Parathyroid adenoma (tissue), 2 donors: ENCODE measurements around the gene KPNB1.

ENCODE experiments used
- H2AFZ ChIP-seq: fragments of 300-600 bp; sonication (generic); one replicate; pipeline ENCODE4 v1.7.0; 2017; ENCODE audit warnings: antibody characterized with exemption, mild to moderate bottlenecking
- H3K27ac ChIP-seq: fragments of 300-600 bp; sonication (generic); one replicate; pipeline ENCODE4 v1.7.0; 2017
- H3K27me3 ChIP-seq: fragments of 300-600 bp; sonication (generic); one replicate; pipeline ENCODE4 v1.7.0; 2017; ENCODE audit warnings: low read length; ENCODE audit not compliant: control insufficient read depth, insufficient read depth
- H3K36me3 ChIP-seq: fragments of 300-600 bp; sonication (generic); one replicate; pipeline ENCODE4 v1.7.0; 2017; ENCODE audit warnings: low read length; ENCODE audit not compliant: control insufficient read depth, insufficient read depth
- H3K4me1 ChIP-seq: fragments of 300-600 bp; sonication (generic); one replicate; pipeline ENCODE4 v1.7.0; 2017; ENCODE audit warnings: control low read depth
- H3K4me2 ChIP-seq: fragments of 300-600 bp; sonication (generic); one replicate; pipeline ENCODE4 v1.7.0; 2017; ENCODE audit warnings: low read length
- H3K4me3 ChIP-seq: fragments of 300-600 bp; sonication (generic); one replicate; pipeline ENCODE4 v1.7.0; 2017; ENCODE audit warnings: low read depth, low read length
- H3K79me2 ChIP-seq: fragments of 300-600 bp; sonication (generic); one replicate; pipeline ENCODE4 v1.7.0; 2017; ENCODE audit warnings: control low read depth
- H3K9ac ChIP-seq: fragments of 300-600 bp; sonication (generic); one replicate; pipeline ENCODE4 v1.7.0; 2017; ENCODE audit warnings: mild to moderate bottlenecking
- H3K9me3 ChIP-seq: fragments of 300-600 bp; sonication (generic); one replicate; pipeline ENCODE4 v1.7.0; 2017; ENCODE audit warnings: low read length; ENCODE audit not compliant: control insufficient read depth
- TF ChIP-seq, protein P1 (sequence below): fragments of 300-600 bp; sonication (generic); IDR thresholded peaks from one replicate; pipeline ENCODE4 v1.7.0; 2017; ENCODE audit warnings: antibody characterized with exemption, mild to moderate bottlenecking
- donor health status: primary hyperparathyroidism.

The KPNB1 gene

GRCh38 chr17:47730681-47731080 lies 81.0 kb downstream of the KPNB1 start:
- Histone ChIP-seq H3K4me3 (no peak overlapping the region), H3K9ac (no peak overlapping the region), H3K27me3 (no peaks in the 10 kb centered on the region), H3K4me1 (no peaks in the 10 kb centered on the region), H3K79me2 (no peaks in the 10 kb centered on the region), H3K27ac (no peak overlapping the region), H3K4me2 (no peak overlapping the region), H3K36me3 (no peaks in the 10 kb centered on the region), H3K9me3 (no peaks in the 10 kb centered on the region), H2AFZ (no peak overlapping the region)
- TF ChIP-seq, protein P1, sequence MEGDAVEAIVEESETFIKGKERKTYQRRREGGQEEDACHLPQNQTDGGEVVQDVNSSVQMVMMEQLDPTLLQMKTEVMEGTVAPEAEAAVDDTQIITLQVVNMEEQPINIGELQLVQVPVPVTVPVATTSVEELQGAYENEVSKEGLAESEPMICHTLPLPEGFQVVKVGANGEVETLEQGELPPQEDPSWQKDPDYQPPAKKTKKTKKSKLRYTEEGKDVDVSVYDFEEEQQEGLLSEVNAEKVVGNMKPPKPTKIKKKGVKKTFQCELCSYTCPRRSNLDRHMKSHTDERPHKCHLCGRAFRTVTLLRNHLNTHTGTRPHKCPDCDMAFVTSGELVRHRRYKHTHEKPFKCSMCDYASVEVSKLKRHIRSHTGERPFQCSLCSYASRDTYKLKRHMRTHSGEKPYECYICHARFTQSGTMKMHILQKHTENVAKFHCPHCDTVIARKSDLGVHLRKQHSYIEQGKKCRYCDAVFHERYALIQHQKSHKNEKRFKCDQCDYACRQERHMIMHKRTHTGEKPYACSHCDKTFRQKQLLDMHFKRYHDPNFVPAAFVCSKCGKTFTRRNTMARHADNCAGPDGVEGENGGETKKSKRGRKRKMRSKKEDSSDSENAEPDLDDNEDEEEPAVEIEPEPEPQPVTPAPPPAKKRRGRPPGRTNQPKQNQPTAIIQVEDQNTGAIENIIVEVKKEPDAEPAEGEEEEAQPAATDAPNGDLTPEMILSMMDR = no peak

DNA sequence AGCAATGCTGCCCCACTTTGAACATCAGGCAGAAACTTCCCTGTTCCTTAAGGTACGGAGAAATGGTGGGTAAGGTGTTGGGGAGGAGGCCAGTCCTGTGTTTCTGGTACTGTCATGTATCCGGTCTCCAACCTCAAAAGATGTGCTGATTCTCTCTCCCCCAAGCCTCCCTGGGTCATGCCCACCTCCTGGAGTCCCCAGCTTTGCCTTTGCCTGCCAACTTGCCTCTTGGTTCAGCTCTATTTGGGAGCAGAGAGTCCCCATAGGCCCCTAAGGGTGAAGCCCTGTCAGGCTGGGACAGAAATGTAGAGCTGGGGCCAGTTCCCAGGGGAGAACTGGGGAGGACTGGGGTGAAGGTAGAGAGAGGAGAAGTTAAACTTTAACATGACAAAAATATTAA lies 81.7 kb downstream of the KPNB1 start:
- Histone ChIP-seq H3K9ac (no peak overlapping the region), H3K79me2 (no peaks in the 10 kb centered on the region), H3K4me2 (no peak overlapping the region), H3K27me3 (no peaks in the 10 kb centered on the region), H3K9me3 (no peaks in the 10 kb centered on the region), H3K36me3 (no peaks in the 10 kb centered on the region), H3K27ac (no peak overlapping the region), H3K4me1 (no peaks in the 10 kb centered on the region), H3K4me3 (no peak overlapping the region), H2AFZ (no peak overlapping the region)
- TF ChIP-seq, protein P1 = no peak

GRCh38 chr17:47732399-47733046 lies 82.8 kb downstream of the KPNB1 start:
- Histone ChIP-seq H2AFZ (peak overlapping the region; percentile 80), H3K4me1 (no peaks in the 10 kb centered on the region), H3K4me3 (no peak overlapping the region), H3K4me2 (peak overlapping the region; percentile 68), H3K27me3 (no peaks in the 10 kb centered on the region), H3K27ac (no peak overlapping the region), H3K9me3 (no peaks in the 10 kb centered on the region), H3K9ac (no peak overlapping the region), H3K79me2 (no peaks in the 10 kb centered on the region), H3K36me3 (no peaks in the 10 kb centered on the region)
- TF ChIP-seq, protein P1 = no peak

GRCh38 chr17:47733047-47733673 lies 83.4 kb downstream of the KPNB1 start, which contains the start of gene TBX21:
Gene TBX21 (plus strand): TSS chr17:47733236. CDS start chr17:47733455, 219 bp downstream.
- H3K27ac ChIP-seq = no peak within 1 kb of the TSS
- no peaks in the 10 kb centered on the region for H3K9me3 ChIP-seq
- H2AFZ ChIP-seq = peak within 1 kb of the TSS; percentile 80
- no peaks in the 10 kb centered on the region for H3K4me1 ChIP-seq
- H3K36me3 ChIP-seq = no peaks in the 10 kb centered on the region
- peak within 1 kb of the TSS; percentile 68 for H3K4me2 ChIP-seq
- TF ChIP-seq, protein P1 = peak; percentile 15
- H3K79me2 ChIP-seq = no peaks in the 10 kb centered on the region
- no peak within 1 kb of the TSS for H3K4me3 ChIP-seq
- H3K9ac ChIP-seq = no peak within 1 kb of the TSS
- H3K27me3 ChIP-seq = no peaks in the 10 kb centered on the region
